Right lobe of liver (tissue), 6 donors: Measurements from ENCODE around the gene PRKCB. TPM values are rescaled to one million over a fixed set of nuclear protein-coding genes. Genes with fewer than 3 reads are reported as not detected.

Source experiments
- ATAC-seq, 4 donors: fragments of 200-7000 bp; cut with Tn5 transposase; one replicate each; pipeline ENCODE4 v1.9.1; 2020; ENCODE audit warnings: mild to moderate bottlenecking in 4 of 4, moderate library complexity in 4 of 4
- DNase-seq, 3 donors: peaks; one replicate each; pipeline ENCODE4 v3.0.0-alpha.2; 2020
- H3K27ac ChIP-seq, 3 donors: fragments of 200-600 bp; one replicate each; pipeline ENCODE4 v1.8.0; 2022
- H3K27me3 ChIP-seq, 2 donors: fragments of 200-600 bp; one replicate each; pipeline ENCODE4 v1.8.0; 2022
- H3K36me3 ChIP-seq, 4 donors: fragments of 200-600 bp; sonication (generic) in 1 of 4; one replicate each; pipeline versions ENCODE4 v1.5.1 to v1.8.0; 2017 to 2022; ENCODE audit warnings: control low read depth in 1 of 4
- H3K4me1 ChIP-seq, 4 donors: fragments of 200-600 bp; sonication (generic) in 1 of 4; one replicate each; pipeline versions ENCODE4 v1.5.1 to v1.8.0; 2017 to 2022; ENCODE audit warnings: control low read depth in 1 of 4
- H3K4me3 ChIP-seq, 3 donors: fragments of 200-600 bp; one replicate each; pipeline ENCODE4 v1.8.0; 2022
- H3K9me3 ChIP-seq, 4 donors: fragments of 200-600 bp; sonication (generic) in 1 of 4; one replicate each; pipeline versions ENCODE4 v1.5.1 to v1.8.0; 2017 to 2022; ENCODE audit warnings: control low read depth in 1 of 4
- CTCF ChIP-seq, 4 donors: fragments of 200-600 bp in 3 of 4; fragments of 450-650 bp in 1 of 4; IDR thresholded peaks; one replicate each; pipeline versions ENCODE4 v1.5.1 to v1.8.0; 2016 to 2022; ENCODE audit warnings: antibody characterized with exemption in 4 of 4, mild to moderate bottlenecking in 2 of 4
- POLR2A ChIP-seq: fragments of 450-650 bp; IDR thresholded peaks from one replicate; pipeline ENCODE4 v1.6.1; 2017; ENCODE audit warnings: antibody characterized with exemption, mild to moderate bottlenecking
- WGBS: methylation state at CpG from one replicate; pipeline ENCODE4 v1.1.6; 2018; ENCODE audit warnings: low coverage, low lambda C conversion rate; ENCODE audit not compliant: insufficient coverage; ENCODE audit errors: missing lambda C conversion rate; 5-methylcytosine and 5-hydroxymethylcytosine counted together
- intact Hi-C, 2 donors: fragments of 100-400 bp; cut with DNase I; formaldehyde crosslinking; loops; one replicate each; pipeline versions ENCODE4 v1.11.2 to v1.14.1; 2022
- total RNA-seq, 6 experiments: library from RNA; depleted of rRNA in 2 of 6; stranded (reverse); fragments of >200 nt in 2 of 6; fragmentation: NEBNext Ultra II Directional in 3 of 6; extraction: Animal tissue kit (Norgen Biotek cat#: 25700) in 3 of 6; gene quantifications; one replicate each; pipeline versions ENCODE4 v1.1.0 to v1.2.4, GENCODE V29; 2016 to 2023
- donor health status: DM: no; HTN: yes; CAD: no.
- donor health status: DM: no; HTN: no; CAD: no.
- donor health status: DM: no; HTN: no; CAD: no.
- donor health status: DM: no; HTN: yes; CAD: no.
- donor health status: DM: no; HTN: yes; CAD: no.

Gene PRKCB
- total RNA-seq, 6 experiments from 2014 or later: 1.7 to 8.1 (median 3.5) TPM

- no peak for TF ChIP-seq POLR2A
- TF ChIP-seq CTCF (IDR thresholded peaks at IDR 0.05): no peak
- peak overlapping the region in 1 of 3 donors; percentile 37 for H3K27ac ChIP-seq
- intact Hi-C loops: no loop called here
- peak overlapping the region; percentile 32 to 50 (median 37) for H3K4me3 ChIP-seq
- peak in 2 of 3 donors; percentile 50 to 65 for DNase-seq
- no peaks in the 10 kb centered on the region for H3K4me1 ChIP-seq
- H3K9me3 ChIP-seq: no peaks in the 10 kb centered on the region
- no peaks in the 10 kb centered on the region for H3K36me3 ChIP-seq
- H3K27me3 ChIP-seq: no peaks in the 10 kb centered on the region
- ATAC-seq: peak; percentile 37 to 48 (median 45)
- WGBS: under 1% methylated on average over 20 of the region's 63 CpGs
Measured at GRCh38 chr16:23836404-23837311, 875 bp downstream of the PRKCB start.

DNA sequence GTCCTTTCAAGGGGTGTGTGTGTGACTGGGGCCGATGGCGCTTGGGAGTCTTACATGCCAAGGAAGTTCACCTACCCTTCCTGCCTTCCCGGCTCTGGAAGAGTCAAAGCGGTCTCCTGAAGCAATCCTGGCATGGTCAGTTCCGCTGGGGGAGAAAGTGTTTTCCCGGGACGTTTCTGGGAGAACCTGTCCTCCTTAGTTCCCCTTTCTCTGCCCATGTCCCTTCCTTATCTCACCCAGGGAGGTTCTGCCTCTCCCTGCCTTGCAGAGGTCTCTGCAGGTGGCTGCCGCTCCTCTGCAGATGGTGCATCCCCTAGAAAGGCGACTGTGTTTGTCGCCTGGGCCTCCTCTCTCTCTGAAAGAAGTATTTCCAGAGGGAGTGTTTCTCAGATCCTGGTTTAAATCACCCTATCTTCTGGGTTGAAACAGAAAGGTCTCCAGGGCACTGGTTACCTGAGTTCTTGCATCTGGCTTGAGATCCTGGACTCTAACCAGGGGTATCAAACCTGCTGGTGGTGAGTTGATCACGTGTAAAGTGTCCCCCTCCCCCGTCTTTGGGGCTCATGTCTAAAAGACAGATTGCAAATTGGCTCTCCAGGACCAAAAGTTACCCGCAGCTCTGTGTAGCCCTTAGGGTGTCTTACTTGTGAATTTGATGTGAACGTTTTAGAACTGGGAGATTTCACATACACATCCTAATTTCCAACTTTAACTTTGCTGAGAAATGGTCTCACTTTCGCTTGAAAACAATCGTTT, 1.9 kb downstream of the PRKCB start:
- H3K27me3 ChIP-seq: no peaks in the 10 kb centered on the region
- ATAC-seq (no peak), DNase-seq (no peak)
- peak overlapping the region in 2 of 3 donors; percentile 14 to 32 for H3K4me3 ChIP-seq
- no peak overlapping the region for H3K27ac ChIP-seq
- no peak for TF ChIP-seq CTCF (IDR thresholded peaks at IDR 0.05)
- no peak for TF ChIP-seq POLR2A
- H3K4me1 ChIP-seq: no peaks in the 10 kb centered on the region
- H3K9me3 ChIP-seq: no peaks in the 10 kb centered on the region
- intact Hi-C loops: no loop called here
- H3K36me3 ChIP-seq: no peaks in the 10 kb centered on the region
- 17% methylated on average over 14 of the region's 16 CpGs for WGBS

DNA sequence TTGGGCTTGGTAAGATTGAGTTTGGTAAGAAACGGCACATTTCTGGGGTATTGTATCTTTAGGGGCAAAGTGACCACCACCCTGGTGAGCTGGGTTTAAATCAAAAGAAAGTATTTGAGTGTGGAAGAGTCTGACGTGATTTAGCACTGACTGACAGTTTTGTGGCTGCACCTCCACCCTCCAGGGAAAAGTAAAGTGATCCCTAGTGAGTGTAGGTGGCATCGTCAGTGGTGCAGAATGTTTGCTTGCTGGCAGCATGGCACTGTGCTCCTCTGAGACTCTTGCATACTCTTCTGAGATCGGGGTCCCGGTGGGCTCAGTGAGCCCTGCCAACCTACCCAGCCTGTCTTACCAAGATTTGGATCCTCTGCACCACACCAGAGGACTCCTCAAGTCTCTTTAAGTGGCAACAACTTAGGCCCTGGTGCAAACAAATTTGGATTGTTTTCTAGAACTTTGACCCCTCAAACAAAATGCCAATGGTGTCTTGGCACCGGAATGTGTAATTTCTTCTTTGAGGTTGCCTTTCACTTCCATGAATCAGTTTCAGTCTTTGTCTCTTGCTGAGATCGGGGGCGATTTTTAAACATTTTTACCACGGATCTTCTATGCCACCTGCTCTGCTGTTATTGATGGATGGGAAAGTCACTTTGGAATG, 2.8 kb downstream of the PRKCB start:
- intact Hi-C loops: no loop called here
- ATAC-seq: no peak
- no peak for DNase-seq
- 39% methylated on average over 7 of the region's 9 CpGs for WGBS
- TF ChIP-seq POLR2A: no peak
- no peak for TF ChIP-seq CTCF (IDR thresholded peaks at IDR 0.05)
- no peaks in the 10 kb centered on the region for H3K4me1 ChIP-seq
- H3K27me3 ChIP-seq: no peaks in the 10 kb centered on the region
- no peak overlapping the region for H3K4me3 ChIP-seq
- no peaks in the 10 kb centered on the region for H3K36me3 ChIP-seq
- no peaks in the 10 kb centered on the region for H3K9me3 ChIP-seq
- H3K27ac ChIP-seq: no peak overlapping the region

- Histone ChIP-seq H3K4me1 (no peaks in the 10 kb centered on the region), H3K4me3 (no peak overlapping the region), H3K9me3 (no peaks in the 10 kb centered on the region), H3K36me3 (no peaks in the 10 kb centered on the region), H3K27me3 (no peaks in the 10 kb centered on the region), H3K27ac (no peak overlapping the region)
- DNase-seq: no peak
- intact Hi-C loops: no loop called here
- 38% methylated on average over 3 of the region's 3 CpGs for WGBS
- no peak for ATAC-seq
- TF ChIP-seq POLR2A (no peak), CTCF (IDR thresholded peaks at IDR 0.05) (no peak)
Measured at GRCh38 chr16:23840310-23840709, 4.5 kb downstream of the PRKCB start.
